Ramos (cell line): ENCODE measurements around the gene KLKB1.

ENCODE experiments used
- in situ Hi-C: fragments of 300-500 bp; cut with MboI; formaldehyde crosslinking; loops from one replicate; pipeline ENCODE4 v1.14.3; 2022; ENCODE audit warnings: low sequenced_read_pairs; ENCODE audit not compliant: unreplicated experiment

KLKB1 gene

GRCh38 chr4:186300659-186301390 lies 73.5 kb downstream of the KLKB1 start:
- in situ Hi-C loops = no loop called here

DNA sequence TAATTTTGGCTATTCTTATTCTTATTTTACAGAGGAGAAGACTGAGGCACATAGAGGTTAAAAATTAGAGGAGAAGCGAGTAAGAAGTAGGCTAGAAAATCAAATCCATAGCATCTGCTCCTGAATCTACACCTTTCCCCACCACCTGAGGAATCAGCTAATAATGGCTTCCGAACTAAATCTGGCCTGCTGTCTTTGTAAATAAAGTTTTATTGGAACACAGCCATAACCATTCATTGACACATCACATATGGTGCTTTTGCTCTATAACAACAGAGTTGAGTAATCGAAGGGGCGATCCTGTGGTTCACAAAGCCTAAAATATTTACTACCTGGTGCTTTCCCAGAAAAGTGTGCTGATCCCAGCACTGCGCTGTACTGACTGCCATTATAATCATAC lies 76.9 kb downstream of the KLKB1 start:
- in situ Hi-C loops = no loop called here

- in situ Hi-C loops = no loop called here
Measured at GRCh38 chr4:186304866-186305505, 77.7 kb downstream of the KLKB1 start.

- in situ Hi-C loops = no loop called here
Measured at GRCh38 chr4:186307497-186307896, 80.2 kb downstream of the KLKB1 start.

- in situ Hi-C loops = no loop called here
Measured at GRCh38 chr4:186307916-186308315, 80.6 kb downstream of the KLKB1 start.
